Liver (tissue), 9 donors: ENCODE results near the gene PCDHGB1. TPM values are rescaled to one million over a fixed set of nuclear protein-coding genes. Genes with fewer than 3 reads are reported as not detected.
A peak's percentile ranks its signal among the peaks of the same experiment; 100 is the strongest.
"Not testable (repeated sequence)": the region's sequence is repeated elsewhere in the genome, so short reads cannot be mapped to it uniquely, and the experiment has no call there.

ENCODE experiments used
- DNase-seq: peaks from one replicate; pipeline ENCODE4 v3.0.0-alpha.2; 2017; ENCODE audit warnings: low spot score
- H3K27ac ChIP-seq, 2 donors: one replicate each; pipeline ENCODE4 v1.7.0; 2013; ENCODE audit warnings: inconsistent platforms in 2 of 2, low read length in 2 of 2, control low read depth in 1 of 2, low read depth in 1 of 2, mild to moderate bottlenecking in 1 of 2
- H3K27me3 ChIP-seq, 4 donors: one replicate each; pipeline versions ENCODE4 v1.6.1 to v1.7.0; 2013; ENCODE audit warnings: low read length in 3 of 4, inconsistent platforms in 1 of 4, mild to moderate bottlenecking in 1 of 4, moderate library complexity in 1 of 4; ENCODE audit not compliant: control insufficient read depth in 4 of 4, insufficient read depth in 4 of 4
- H3K36me3 ChIP-seq, 4 donors: one replicate each; pipeline versions ENCODE4 v1.6.1 to v1.7.0; 2013; ENCODE audit warnings: low read length in 3 of 4, mild to moderate bottlenecking in 3 of 4, low read depth in 1 of 4, moderate library complexity in 1 of 4; ENCODE audit not compliant: control insufficient read depth in 4 of 4, insufficient read depth in 3 of 4
- H3K4me1 ChIP-seq, 4 donors: one replicate each; pipeline versions ENCODE4 v1.6.1 to v1.7.0; 2013; ENCODE audit warnings: low read length in 3 of 4, mild to moderate bottlenecking in 3 of 4, moderate library complexity in 1 of 4; ENCODE audit not compliant: control insufficient read depth in 4 of 4, insufficient read depth in 4 of 4
- H3K4me3 ChIP-seq, 3 donors: one replicate each; pipeline versions ENCODE4 v1.6.1 to v1.7.0; 2013; ENCODE audit warnings: low read length in 3 of 3, control low read depth in 1 of 3, low read depth in 1 of 3, mild to moderate bottlenecking in 1 of 3
- H3K9ac ChIP-seq, 2 donors: one replicate each; pipeline ENCODE4 v1.7.0; 2013; ENCODE audit warnings: low read length in 2 of 2, mild to moderate bottlenecking in 2 of 2, moderate library complexity in 2 of 2, control low read depth in 1 of 2, low read depth in 1 of 2
- H3K9me3 ChIP-seq, 4 donors: one replicate each; pipeline versions ENCODE4 v1.6.1 to v1.7.0; 2013; ENCODE audit warnings: low read length in 3 of 4; ENCODE audit not compliant: control insufficient read depth in 4 of 4
- EGR1 ChIP-seq, 2 donors: IDR thresholded peaks; 2 replicates each; pipeline ENCODE4 v1.6.1; 2016 to 2018; ENCODE audit warnings: antibody characterized with exemption in 2 of 2, low read depth in 2 of 2
- JUND ChIP-seq, 2 donors: IDR thresholded peaks; 2 replicates each; pipeline ENCODE4 v1.6.1; 2016; ENCODE audit warnings: antibody characterized with exemption in 2 of 2
- RAD21 ChIP-seq, 2 donors: IDR thresholded peaks; 2 replicates each; pipeline ENCODE4 v1.6.1; 2016; ENCODE audit warnings: antibody characterized with exemption in 2 of 2, mild to moderate bottlenecking in 2 of 2
- RXRA ChIP-seq, 2 donors: IDR thresholded peaks; 2 replicates each; pipeline ENCODE4 v1.6.1; 2017 to 2018; ENCODE audit warnings: antibody characterized with exemption in 2 of 2, mild to moderate bottlenecking in 1 of 2
- SP1 ChIP-seq: IDR thresholded peaks from 2 replicates; pipeline ENCODE4 v1.6.1; 2018; ENCODE audit warnings: antibody characterized with exemption, mild to moderate bottlenecking
- YY1 ChIP-seq: IDR thresholded peaks from 2 replicates; pipeline ENCODE4 v1.6.1; 2016; ENCODE audit warnings: antibody characterized with exemption, mild to moderate bottlenecking
- WGBS: extraction: QIAGEN DNeasy Blood & Tissue Kit; methylation state at CpG from one replicate; pipeline ENCODE4 v1.1.7; 2013; 5-methylcytosine and 5-hydroxymethylcytosine counted together
- polyA plus RNA-seq, 2 donors: library from polyadenylated mRNA; stranded (reverse) in 1 of 2; unstranded in 1 of 2; fragments of 200-250 nt in 1 of 2; fragments of >200 nt in 1 of 2; fragmentation: Nextera tagmentation in 1 of 2; extraction: Ambion mirVana in 1 of 2; gene quantifications; one replicate each; pipeline versions ENCODE4 v1.2.1 to v1.2.3, GENCODE V29; 2013 to 2015
- total RNA-seq, 2 donors: library from RNA; depleted of rRNA; stranded (reverse); fragments of >200 nt; gene quantifications; one replicate each; pipeline ENCODE4 v1.2.3, GENCODE V29; 2014
- TF ChIP-seq, protein P1 (sequence below): IDR thresholded peaks from 2 replicates; pipeline ENCODE4 v1.6.1; 2016; ENCODE audit warnings: antibody characterized with exemption
- TF ChIP-seq, protein P2 (sequence below): IDR thresholded peaks from 2 replicates; pipeline ENCODE4 v1.6.1; 2016; ENCODE audit warnings: antibody characterized with exemption, mild to moderate bottlenecking
- TF ChIP-seq, protein P3 (sequence below): IDR thresholded peaks from 2 replicates; pipeline ENCODE4 v1.6.1; 2016; ENCODE audit warnings: antibody characterized with exemption
- TF ChIP-seq, protein P4 (sequence below): fragments of 150-350 bp; IDR thresholded peaks from 2 replicates; pipeline ENCODE4 v1.5.1; 2017; ENCODE audit warnings: improper control_type of control experiment, low read depth, low read length; ENCODE audit not compliant: missing input control
- donor health status: healthy.
- donor health status: healthy.
- donor health status: healthy.
- donor health status: healthy.
- donor health status: healthy.

Gene PCDHGB1
- total and polyA plus RNA-seq, 4 donors = 0.10 to 0.75 (median 0.13) TPM

DNA sequence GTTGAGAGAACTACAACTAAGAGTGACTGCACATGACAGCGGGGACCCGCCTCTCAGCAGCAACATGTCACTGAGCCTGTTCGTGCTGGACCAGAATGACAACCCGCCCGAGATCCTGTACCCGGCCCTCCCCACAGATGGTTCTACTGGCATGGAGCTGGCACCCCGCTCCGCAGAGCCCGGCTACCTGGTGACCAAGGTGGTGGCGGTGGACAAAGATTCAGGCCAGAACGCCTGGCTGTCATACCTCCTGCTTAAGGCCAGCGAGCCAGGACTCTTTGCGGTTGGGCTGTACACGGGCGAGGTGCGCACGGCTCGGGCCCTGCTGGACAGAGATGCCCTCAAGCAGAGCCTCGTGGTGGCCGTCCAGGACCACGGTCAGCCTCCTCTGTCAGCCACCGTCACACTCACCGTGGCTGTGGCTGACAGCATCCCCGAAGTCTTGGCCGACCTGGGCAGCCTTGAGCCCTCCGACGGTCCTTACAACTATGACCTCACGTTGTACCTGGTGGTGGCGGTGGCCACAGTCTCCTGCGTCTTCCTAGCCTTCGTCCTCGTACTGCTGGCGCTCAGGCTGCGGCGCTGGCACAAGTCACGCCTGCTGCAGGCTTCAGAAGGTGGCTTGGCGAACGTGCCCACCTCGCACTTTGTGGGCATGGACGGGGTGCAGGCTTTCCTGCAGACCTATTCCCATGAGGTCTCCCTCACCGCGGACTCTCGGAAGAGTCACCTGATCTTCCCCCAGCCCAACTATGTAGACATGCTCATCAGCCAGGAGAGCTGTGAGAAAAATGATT, 34.8 kb downstream of the PCDHGB1 start:
- peaks cover 32 to 77% (median 42%) of the 10 kb centered on the region in 4 donors for H3K9me3 ChIP-seq
- peaks cover 0 to 10% (median 0%) of the 10 kb centered on the region in 4 donors for H3K27me3 ChIP-seq
- TF ChIP-seq, protein P1, sequence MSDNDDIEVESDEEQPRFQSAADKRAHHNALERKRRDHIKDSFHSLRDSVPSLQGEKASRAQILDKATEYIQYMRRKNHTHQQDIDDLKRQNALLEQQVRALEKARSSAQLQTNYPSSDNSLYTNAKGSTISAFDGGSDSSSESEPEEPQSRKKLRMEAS = no peak
- TF ChIP-seq EGR1 (IDR thresholded peaks at IDR 0.05; ENCODE audit: low read depth in 2 of 2) = no peak
- TF ChIP-seq RXRA (IDR thresholded peaks at IDR 0.05) = no peak
- TF ChIP-seq, protein P2, sequence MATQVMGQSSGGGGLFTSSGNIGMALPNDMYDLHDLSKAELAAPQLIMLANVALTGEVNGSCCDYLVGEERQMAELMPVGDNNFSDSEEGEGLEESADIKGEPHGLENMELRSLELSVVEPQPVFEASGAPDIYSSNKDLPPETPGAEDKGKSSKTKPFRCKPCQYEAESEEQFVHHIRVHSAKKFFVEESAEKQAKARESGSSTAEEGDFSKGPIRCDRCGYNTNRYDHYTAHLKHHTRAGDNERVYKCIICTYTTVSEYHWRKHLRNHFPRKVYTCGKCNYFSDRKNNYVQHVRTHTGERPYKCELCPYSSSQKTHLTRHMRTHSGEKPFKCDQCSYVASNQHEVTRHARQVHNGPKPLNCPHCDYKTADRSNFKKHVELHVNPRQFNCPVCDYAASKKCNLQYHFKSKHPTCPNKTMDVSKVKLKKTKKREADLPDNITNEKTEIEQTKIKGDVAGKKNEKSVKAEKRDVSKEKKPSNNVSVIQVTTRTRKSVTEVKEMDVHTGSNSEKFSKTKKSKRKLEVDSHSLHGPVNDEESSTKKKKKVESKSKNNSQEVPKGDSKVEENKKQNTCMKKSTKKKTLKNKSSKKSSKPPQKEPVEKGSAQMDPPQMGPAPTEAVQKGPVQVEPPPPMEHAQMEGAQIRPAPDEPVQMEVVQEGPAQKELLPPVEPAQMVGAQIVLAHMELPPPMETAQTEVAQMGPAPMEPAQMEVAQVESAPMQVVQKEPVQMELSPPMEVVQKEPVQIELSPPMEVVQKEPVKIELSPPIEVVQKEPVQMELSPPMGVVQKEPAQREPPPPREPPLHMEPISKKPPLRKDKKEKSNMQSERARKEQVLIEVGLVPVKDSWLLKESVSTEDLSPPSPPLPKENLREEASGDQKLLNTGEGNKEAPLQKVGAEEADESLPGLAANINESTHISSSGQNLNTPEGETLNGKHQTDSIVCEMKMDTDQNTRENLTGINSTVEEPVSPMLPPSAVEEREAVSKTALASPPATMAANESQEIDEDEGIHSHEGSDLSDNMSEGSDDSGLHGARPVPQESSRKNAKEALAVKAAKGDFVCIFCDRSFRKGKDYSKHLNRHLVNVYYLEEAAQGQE = no peak
- TF ChIP-seq, protein P3, sequence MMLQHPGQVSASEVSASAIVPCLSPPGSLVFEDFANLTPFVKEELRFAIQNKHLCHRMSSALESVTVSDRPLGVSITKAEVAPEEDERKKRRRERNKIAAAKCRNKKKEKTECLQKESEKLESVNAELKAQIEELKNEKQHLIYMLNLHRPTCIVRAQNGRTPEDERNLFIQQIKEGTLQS = no peak
- TF ChIP-seq SP1 = no peak
- no peak for TF ChIP-seq JUND (IDR thresholded peaks at IDR 0.05)
- TF ChIP-seq YY1 = no peak
- TF ChIP-seq, protein P4, sequence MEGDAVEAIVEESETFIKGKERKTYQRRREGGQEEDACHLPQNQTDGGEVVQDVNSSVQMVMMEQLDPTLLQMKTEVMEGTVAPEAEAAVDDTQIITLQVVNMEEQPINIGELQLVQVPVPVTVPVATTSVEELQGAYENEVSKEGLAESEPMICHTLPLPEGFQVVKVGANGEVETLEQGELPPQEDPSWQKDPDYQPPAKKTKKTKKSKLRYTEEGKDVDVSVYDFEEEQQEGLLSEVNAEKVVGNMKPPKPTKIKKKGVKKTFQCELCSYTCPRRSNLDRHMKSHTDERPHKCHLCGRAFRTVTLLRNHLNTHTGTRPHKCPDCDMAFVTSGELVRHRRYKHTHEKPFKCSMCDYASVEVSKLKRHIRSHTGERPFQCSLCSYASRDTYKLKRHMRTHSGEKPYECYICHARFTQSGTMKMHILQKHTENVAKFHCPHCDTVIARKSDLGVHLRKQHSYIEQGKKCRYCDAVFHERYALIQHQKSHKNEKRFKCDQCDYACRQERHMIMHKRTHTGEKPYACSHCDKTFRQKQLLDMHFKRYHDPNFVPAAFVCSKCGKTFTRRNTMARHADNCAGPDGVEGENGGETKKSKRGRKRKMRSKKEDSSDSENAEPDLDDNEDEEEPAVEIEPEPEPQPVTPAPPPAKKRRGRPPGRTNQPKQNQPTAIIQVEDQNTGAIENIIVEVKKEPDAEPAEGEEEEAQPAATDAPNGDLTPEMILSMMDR = no peak
- no peak for TF ChIP-seq RAD21 (IDR thresholded peaks at IDR 0.05)
- DNase-seq = no peak
- peak overlapping the region in 1 of 3 donors; percentile 3 for H3K4me3 ChIP-seq
- peaks cover 0 to 4% (median 0%) of the 10 kb centered on the region in 4 donors for H3K4me1 ChIP-seq
- WGBS = 40% methylated on average over 43 of the region's 43 CpGs
- H3K36me3 ChIP-seq = no peaks in the 10 kb centered on the region
- no peak overlapping the region for H3K9ac ChIP-seq
- no peak overlapping the region for H3K27ac ChIP-seq

DNA sequence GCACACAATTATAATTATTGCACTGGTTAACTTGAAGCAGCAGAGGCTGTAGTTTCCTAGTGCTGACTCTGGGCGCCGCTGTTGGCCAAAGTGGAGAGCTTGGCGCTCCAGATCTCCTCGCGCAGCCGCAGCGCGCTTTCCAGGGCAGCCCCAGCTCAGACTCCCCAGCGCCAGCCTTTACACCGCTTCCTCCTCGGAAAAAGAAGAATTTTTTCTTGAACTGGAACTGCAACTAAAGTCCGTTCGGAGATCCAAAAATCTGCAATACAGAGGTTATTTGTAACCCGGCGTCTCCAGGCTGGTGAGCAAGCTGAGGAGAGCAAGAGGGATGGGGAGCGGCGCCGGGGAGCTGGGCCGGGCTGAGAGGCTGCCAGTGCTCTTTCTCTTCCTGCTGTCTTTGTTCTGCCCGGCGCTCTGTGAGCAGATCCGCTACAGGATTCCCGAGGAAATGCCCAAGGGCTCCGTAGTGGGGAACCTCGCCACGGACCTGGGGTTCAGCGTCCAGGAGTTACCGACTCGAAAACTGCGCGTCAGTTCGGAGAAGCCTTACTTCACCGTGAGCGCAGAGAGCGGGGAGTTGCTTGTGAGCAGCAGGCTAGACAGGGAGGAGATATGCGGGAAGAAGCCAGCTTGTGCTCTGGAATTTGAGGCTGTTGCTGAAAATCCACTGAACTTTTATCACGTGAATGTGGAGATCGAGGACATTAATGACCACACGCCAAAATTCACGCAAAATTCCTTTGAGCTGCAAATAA, 37.8 kb downstream of the PCDHGB1 start, which contains the start of gene PCDHGB4:
TSS of gene PCDHGB4 (plus strand) at position 142 of the 755 bp plus-strand sequence. CDS start at position 329, 187 bp downstream.
- peak within 1 kb of the TSS; percentile 40 to 50 (median 48) for H3K4me3 ChIP-seq
- not testable (repeated sequence) for H3K27me3 ChIP-seq, H3K27ac ChIP-seq, H3K4me1 ChIP-seq, H3K36me3 ChIP-seq, H3K9ac ChIP-seq, DNase-seq
- peak; percentile 47 to 62 for TF ChIP-seq RAD21 (IDR thresholded peaks at IDR 0.05)
- TF ChIP-seq, protein P4 = peak; percentile 39
- H3K9me3 ChIP-seq = peaks cover 37 to 88% (median 43%) of the 10 kb centered on the region in 4 donors
- WGBS = 16% methylated on average over 22 of the region's 40 CpGs
